ENCODE data around the gene TPST1.

DNA sequence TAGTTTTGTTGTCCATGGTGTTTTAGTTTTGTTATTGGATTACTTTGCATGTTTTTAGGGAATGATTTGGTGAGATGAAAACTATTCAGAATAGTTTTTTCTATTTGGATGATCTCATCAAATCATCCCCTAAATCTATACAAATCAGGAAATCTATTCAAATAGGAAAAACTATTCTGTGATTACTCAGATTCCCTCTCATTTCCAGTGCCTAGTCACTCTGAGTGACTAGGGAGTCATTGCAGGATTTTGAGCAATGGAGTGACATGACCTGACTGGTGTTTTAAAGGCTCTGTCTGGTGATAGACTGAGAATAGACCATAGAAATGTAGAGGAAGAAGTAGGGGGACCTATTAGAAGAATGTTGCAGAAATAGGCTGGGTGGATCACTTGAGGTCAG is 72.4 kb downstream of the TPST1 start:
- TF ChIP-seq GATA2 (IDR thresholded peaks at IDR 0.05; ENCODE audit: low read depth, low read length) (no peak), GATA3 (IDR thresholded peaks at IDR 0.05; ENCODE audit: low read depth, low read length) (no peak)
